HUES48 (cell line): ENCODE results near the gene GNAZ.

ENCODE experiments used
- H3K27ac ChIP-seq: one replicate; pipeline ENCODE4 v1.7.0; 2013; ENCODE audit warnings: low read depth, low read length, inconsistent platforms
- H3K27me3 ChIP-seq: 2 replicates; pipeline ENCODE4 v1.6.1; 2013; ENCODE audit warnings: mild to moderate bottlenecking, low read length; ENCODE audit not compliant: control insufficient read depth, insufficient read depth
- H3K36me3 ChIP-seq: 2 replicates; pipeline ENCODE4 v1.6.1; 2013; ENCODE audit warnings: low read length; ENCODE audit not compliant: control insufficient read depth, insufficient read depth
- H3K4me1 ChIP-seq: 2 replicates; pipeline ENCODE4 v1.6.1; 2013; ENCODE audit warnings: mild to moderate bottlenecking, low read length; ENCODE audit not compliant: control insufficient read depth, insufficient read depth
- H3K4me3 ChIP-seq: 2 replicates; pipeline ENCODE4 v1.5.1; 2013; ENCODE audit warnings: mild to moderate bottlenecking, low read depth, low read length
- H3K9ac ChIP-seq: 2 replicates; pipeline ENCODE4 v1.6.1; 2013; ENCODE audit warnings: mild to moderate bottlenecking, low read depth, low read length, moderate library complexity
- H3K9me3 ChIP-seq: 2 replicates; pipeline ENCODE4 v1.6.1; 2013; ENCODE audit warnings: low read length; ENCODE audit not compliant: control insufficient read depth, insufficient read depth

Gene GNAZ

DNA sequence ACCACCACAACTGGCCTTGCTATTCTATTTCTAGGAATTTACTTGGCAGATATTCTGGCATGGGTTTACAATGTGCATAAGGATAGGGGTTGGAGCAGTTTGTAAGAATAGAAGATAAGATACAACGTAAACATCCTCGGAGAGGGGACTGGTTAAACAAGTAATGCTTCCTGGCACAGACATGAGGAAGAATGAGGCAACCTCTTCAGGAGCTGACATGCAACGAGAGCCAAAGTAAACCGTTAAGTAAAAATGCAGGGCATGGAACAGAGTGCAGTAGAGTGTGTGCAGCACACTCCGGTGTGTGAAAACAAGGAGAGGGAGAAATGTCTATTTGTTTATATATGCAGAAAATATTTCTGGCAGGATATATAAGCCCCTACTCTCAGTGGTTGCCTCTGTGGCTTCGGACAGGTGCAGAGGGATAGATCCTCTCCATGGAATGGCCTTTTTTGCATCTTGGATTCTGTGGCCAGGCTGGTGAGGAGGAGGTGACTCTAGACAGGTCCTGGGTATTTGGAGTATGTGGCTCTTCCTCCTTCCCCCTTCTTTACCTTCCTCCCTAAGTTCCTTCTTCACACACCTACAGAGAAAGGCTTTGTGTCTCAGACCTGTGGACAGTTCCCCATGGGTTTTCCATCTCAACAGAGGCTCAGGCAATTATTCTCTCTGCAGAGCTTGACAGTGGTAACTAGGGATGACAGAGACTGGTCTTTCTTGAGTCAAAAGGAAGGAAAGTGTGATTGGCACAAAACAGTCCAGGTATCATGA lies 77.5 kb downstream of the GNAZ start:
- peaks cover 6% of the 10 kb centered on the region; the same call in 1 of the 2 replicates for H3K4me1 ChIP-seq
- H3K27ac ChIP-seq = no peak overlapping the region
- no peaks in the 10 kb centered on the region for H3K36me3 ChIP-seq
- no peaks in the 10 kb centered on the region for H3K9me3 ChIP-seq
- H3K4me3 ChIP-seq = no peak overlapping the region
- peaks cover 10% of the 10 kb centered on the region for H3K27me3 ChIP-seq
- H3K9ac ChIP-seq = no peak overlapping the region

DNA sequence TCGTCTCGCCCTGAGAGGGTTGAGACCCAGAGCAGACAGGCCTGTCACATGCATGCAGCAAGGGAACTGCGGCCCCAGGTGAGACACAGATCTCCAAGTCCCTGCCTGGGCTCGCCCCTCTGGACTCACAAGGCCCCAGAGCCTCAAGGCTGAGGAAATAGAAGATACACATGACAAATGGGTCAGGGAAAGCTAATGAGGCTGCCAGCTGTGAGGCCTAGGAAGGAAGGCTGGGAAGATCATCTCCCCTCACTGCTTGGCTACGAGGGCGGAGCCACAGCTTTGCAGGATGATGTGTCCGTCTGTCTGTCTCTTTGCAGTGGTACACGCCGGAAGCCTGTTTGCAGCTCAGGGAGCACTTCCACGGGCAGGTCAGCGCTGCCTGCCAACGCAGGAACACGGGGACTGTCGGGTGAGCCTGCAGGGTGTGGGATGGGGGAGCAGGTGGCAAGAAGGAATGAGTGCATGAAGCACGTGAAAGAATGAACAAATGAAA lies 79.5 kb downstream of the GNAZ start:
- H3K9me3 ChIP-seq = no peaks in the 10 kb centered on the region
- peak overlapping the region; percentile 8 for H3K27ac ChIP-seq
- no peak overlapping the region for H3K4me3 ChIP-seq
- peaks cover 6% of the 10 kb centered on the region; the same call in 1 of the 2 replicates for H3K4me1 ChIP-seq
- no peak overlapping the region for H3K9ac ChIP-seq
- peaks cover 5% of the 10 kb centered on the region for H3K27me3 ChIP-seq
- no peaks in the 10 kb centered on the region for H3K36me3 ChIP-seq

DNA sequence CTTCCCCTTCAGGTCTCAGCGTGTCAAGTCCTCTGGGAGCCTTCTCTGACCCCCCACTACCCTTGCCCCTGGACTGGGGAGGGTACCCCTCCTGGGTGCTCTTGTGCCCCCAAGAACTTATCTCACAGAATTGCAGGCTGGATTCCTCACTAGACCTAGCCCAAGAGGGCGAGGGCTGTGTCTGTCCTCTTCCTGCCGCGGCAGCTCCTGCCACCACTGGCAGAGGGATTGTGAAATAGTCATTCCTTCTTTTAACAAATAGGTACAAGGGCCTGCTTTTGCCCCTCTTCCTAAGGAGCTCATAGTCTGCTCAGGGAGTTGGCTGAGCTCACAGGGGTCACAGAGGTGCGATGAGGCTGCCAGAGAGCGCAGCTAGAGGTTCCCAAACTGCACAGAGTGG lies 80.4 kb downstream of the GNAZ start:
- Histone ChIP-seq H3K4me1 (peaks cover 6% of the 10 kb centered on the region; the same call in 1 of the 2 replicates), H3K36me3 (no peaks in the 10 kb centered on the region), H3K4me3 (no peak overlapping the region), H3K27me3 (peaks cover 4% of the 10 kb centered on the region), H3K9ac (no peak overlapping the region), H3K27ac (no peak overlapping the region), H3K9me3 (no peaks in the 10 kb centered on the region)

DNA sequence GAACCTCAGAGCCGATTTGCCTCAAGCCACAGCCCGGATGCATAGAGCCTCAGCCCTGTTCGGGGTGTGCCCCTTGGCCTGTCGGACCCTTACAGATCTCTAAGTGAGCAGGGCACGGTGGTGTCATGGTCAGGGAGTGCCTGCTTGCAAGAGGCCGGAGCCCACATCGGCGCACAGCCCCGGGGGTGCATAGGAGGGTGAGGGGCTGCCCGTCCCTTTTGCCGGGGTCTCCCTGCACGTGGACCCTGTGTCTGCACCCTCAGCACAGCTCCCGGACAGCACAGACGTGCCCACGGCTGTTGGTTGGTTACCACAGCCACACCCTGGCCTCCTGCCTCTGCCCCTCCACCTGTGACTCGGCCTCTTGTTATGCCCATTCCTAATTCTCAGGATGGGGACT lies 81.5 kb downstream of the GNAZ start:
- H3K9me3 ChIP-seq = no peaks in the 10 kb centered on the region
- H3K27ac ChIP-seq = no peak overlapping the region
- H3K27me3 ChIP-seq = no peaks in the 10 kb centered on the region
- no peaks in the 10 kb centered on the region for H3K36me3 ChIP-seq
- no peak overlapping the region for H3K4me3 ChIP-seq
- peaks cover 6% of the 10 kb centered on the region; the same call in 1 of the 2 replicates for H3K4me1 ChIP-seq
- H3K9ac ChIP-seq = no peak overlapping the region

DNA sequence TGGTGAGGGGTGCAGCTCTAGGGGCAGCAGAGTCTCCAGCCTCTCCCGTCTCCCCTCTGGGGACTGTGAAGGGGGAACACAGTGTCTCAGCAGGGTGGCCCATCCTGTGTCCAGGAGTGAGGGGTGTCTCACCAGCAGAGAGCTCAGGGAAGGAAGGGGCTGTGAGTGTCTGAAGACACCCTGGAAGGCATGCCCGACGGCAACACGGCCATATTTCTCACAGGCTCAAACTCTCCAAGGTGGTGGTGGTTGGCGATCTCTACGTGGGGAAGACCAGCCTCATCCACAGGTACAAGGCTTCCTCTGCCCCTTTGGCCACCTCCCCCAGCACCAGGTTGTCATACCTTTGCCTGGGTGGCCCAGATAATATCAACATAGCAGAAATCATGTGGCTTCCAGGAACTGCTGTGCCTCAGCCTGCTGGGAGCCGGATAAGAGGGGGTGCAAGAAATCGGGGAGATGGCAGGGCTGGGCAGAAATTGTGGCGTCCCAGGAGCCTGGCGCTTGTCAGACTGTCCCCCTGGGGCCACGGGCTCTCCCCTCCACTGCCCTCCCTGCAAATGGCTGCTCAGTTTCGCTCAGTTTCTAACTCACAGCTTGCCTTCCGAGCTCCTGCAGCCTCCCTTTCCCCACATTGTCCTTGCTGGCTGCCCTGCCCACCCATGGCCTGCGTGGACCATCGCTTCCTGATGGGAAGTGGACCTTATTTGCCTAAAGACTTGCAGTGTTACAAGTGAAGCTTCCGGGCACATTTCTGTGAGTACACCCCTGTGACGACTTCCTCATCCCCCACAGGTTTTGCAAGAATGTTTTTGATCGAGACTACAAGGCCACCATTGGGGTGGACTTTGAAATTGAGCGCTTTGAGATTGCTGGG lies 82.2 kb downstream of the GNAZ start:
- no peak overlapping the region for H3K4me3 ChIP-seq
- H3K27me3 ChIP-seq = no peaks in the 10 kb centered on the region
- H3K36me3 ChIP-seq = no peaks in the 10 kb centered on the region
- H3K9ac ChIP-seq = no peak overlapping the region
- no peak overlapping the region for H3K27ac ChIP-seq
- H3K4me1 ChIP-seq = peaks cover 6% of the 10 kb centered on the region; the same call in 1 of the 2 replicates
- no peaks in the 10 kb centered on the region for H3K9me3 ChIP-seq

DNA sequence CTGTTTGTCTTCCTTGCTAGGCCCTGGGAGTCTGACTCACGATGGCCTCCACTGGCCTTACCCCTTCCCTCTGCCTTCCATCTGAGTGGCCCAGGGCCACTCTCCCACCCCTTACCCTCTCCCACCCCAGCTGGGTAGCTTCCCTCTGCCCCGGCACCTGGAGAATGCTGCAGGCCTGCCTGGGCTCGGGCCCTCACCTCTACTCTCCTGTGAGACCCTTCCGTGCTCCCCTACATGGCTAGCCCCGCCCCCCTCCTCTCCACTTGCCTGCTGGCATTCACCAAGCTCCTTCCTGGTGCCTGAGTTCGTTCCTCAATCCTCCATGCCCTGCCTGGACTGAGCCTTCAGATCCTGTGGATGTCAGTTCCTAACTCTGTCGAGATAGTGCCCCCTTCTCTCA lies 83.7 kb downstream of the GNAZ start:
- peaks cover 6% of the 10 kb centered on the region; the same call in 1 of the 2 replicates for H3K4me1 ChIP-seq
- H3K4me3 ChIP-seq = no peak overlapping the region
- no peak overlapping the region for H3K9ac ChIP-seq
- H3K9me3 ChIP-seq = no peaks in the 10 kb centered on the region
- no peaks in the 10 kb centered on the region for H3K36me3 ChIP-seq
- no peak overlapping the region for H3K27ac ChIP-seq
- H3K27me3 ChIP-seq = no peaks in the 10 kb centered on the region

DNA sequence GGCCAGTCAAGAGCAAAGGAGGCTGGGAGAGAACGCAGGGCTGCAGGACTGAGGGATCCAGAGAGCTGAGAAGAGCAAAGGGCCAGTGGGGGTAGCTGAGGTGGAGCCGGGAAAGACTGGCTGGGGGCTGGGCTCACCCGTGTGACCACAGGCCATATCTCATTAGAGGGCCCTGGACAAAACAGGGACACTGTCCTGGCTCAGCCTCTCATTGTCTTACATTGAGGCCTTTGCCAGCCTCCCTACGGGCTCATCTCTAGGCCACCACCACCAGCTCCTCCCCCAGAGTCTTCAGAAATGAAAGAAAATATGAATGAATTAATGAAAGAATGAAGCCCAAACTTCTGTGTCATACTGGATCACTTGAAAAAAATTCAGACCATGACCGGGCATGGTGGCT lies 84.1 kb downstream of the GNAZ start:
- Histone ChIP-seq H3K27ac (no peak overlapping the region), H3K9me3 (no peaks in the 10 kb centered on the region), H3K36me3 (no peaks in the 10 kb centered on the region), H3K4me3 (no peak overlapping the region), H3K4me1 (peaks cover 3% of the 10 kb centered on the region; the same call in 1 of the 2 replicates), H3K27me3 (no peaks in the 10 kb centered on the region), H3K9ac (no peak overlapping the region)

DNA sequence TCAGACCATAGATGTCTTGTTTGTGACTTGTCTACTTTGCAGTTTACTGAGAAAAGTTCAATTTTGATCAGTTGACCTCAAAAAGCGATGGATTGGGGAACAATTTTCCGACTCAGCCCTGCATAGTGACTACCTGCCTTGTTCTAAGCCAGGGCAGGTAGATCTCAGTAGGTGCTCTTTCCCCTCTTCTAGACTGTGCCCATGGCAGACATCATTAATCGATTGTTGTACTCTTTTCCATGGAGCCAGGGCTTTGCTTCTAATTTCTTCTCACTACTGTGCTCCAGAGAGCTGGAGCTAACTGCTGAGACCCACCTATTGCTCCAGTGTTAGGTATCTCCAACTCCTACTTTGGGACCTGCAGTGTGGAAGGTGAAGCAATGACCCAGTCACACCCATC lies 84.8 kb downstream of the GNAZ start:
- Histone ChIP-seq H3K27me3 (no peaks in the 10 kb centered on the region), H3K9me3 (no peaks in the 10 kb centered on the region), H3K27ac (no peak overlapping the region), H3K4me3 (no peak overlapping the region), H3K36me3 (no peaks in the 10 kb centered on the region), H3K9ac (no peak overlapping the region), H3K4me1 (no peaks in the 10 kb centered on the region; the same call in 1 of the 2 replicates)

DNA sequence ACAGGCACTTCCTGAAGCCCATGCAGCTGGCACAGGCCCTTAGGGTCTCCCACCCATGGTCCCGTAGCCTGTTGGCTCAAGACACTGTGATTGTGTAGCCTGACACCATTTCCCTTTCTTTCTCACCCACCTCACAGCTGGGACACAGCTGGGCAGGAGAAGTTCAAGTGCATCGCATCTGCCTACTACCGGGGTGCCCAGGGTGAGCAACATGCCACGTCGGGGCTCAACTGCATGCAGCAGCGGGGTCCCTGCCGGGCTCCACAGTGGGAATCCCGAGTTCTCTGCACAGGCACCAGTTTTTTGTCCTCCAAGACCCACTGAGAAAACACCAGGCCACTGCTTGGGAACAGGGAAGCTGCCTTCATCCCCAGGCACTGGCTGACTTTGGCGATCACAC lies 85.5 kb downstream of the GNAZ start:
- Histone ChIP-seq H3K4me1 (no peaks in the 10 kb centered on the region; the same call in 1 of the 2 replicates), H3K4me3 (no peak overlapping the region), H3K36me3 (no peaks in the 10 kb centered on the region), H3K9ac (no peak overlapping the region), H3K27ac (no peak overlapping the region), H3K27me3 (no peaks in the 10 kb centered on the region), H3K9me3 (no peaks in the 10 kb centered on the region)

DNA sequence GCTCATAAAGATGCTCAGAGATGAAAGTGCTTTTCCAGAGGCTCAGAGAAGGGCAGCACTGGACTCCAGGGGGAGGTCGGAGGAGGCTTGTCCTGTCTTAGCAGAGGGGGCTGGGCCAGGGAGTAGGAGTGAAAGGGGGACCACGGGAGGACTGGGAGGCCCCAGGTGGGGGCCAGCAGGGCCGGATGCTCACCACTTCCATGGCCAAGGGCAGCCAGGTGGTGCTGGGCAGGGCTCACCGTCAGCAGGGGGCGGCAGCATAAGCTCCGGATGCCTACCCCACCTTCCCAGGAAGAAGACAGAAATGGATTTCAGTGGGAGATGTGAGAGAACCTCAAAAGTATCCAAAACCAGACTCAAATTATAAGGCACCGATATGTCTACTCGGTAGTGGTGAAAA lies 86.0 kb downstream of the GNAZ start:
- no peaks in the 10 kb centered on the region for H3K9me3 ChIP-seq
- no peaks in the 10 kb centered on the region for H3K27me3 ChIP-seq
- H3K4me3 ChIP-seq = no peak overlapping the region
- H3K9ac ChIP-seq = no peak overlapping the region
- no peak overlapping the region for H3K27ac ChIP-seq
- H3K4me1 ChIP-seq = no peaks in the 10 kb centered on the region; the same call in 1 of the 2 replicates
- no peaks in the 10 kb centered on the region for H3K36me3 ChIP-seq
